ENCODE measurements around the gene ATP7B.

DNA sequence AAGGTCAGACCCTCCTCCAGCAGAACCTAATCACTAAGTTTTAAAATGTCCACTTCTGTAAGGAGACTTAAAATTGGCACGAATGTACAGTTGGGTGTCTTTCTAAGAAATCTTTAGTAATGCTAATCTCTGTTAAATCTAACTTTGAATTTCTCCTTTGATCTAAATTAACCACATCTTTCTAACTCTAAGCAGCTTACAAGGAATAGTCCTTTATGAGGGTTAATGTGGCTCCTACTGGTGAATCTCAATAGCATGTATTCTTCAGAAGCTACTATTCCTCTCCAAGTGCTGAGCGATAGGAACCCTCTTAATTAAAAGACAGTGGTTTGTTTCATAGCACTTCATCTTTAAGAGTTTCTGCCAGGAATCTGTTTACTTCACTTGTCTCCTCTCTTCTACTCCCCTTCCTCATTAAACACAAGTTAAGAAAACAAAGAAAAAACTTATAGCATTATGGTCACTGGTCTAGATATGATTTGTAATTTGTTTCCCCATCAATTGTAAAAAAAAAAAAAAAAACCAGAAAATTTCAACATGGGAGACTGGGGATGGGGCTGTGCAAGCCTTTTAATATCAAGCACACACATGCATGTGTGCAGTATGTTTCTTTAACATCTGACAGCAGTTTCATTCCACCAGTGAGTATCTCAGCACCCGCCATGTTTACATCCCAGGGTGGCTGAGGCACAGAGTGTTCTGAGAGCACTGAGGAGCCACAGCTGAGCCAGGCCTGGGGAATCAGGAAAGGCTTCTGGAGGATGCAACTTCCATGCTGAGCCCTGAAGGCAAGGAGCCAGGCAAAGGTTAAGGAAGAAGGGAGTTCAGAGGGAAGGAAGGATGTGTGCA, 57.7 kb downstream of the ATP7B start:
- no peak for TF ChIP-seq CTCF (IDR thresholded peaks at IDR 0.05)
- no peak for TF ChIP-seq EP300 (IDR thresholded peaks at IDR 0.05)
- no peak for TF ChIP-seq POLR2AphosphoS5 (IDR thresholded peaks at IDR 0.05)
- TF ChIP-seq POLR2A (IDR thresholded peaks at IDR 0.05): no peak
